GM21390 (cell line): ENCODE measurements around the gene TRAPPC6A.

ENCODE experiments used
- ATAC-seq: cut with Tn5 transposase; IDR thresholded peaks from one replicate; pipeline ENCODE4 v1.9.1; 2021; ENCODE audit not compliant: unreplicated experiment

The TRAPPC6A gene

GRCh38 chr19:45186509-45187334 is 8.7 kb upstream of the TRAPPC6A start:
- ATAC-seq, result no peak

- no peak for ATAC-seq
These were observed 6.1 kb upstream of the TRAPPC6A start for GRCh38 chr19:45184115-45184514.

DNA sequence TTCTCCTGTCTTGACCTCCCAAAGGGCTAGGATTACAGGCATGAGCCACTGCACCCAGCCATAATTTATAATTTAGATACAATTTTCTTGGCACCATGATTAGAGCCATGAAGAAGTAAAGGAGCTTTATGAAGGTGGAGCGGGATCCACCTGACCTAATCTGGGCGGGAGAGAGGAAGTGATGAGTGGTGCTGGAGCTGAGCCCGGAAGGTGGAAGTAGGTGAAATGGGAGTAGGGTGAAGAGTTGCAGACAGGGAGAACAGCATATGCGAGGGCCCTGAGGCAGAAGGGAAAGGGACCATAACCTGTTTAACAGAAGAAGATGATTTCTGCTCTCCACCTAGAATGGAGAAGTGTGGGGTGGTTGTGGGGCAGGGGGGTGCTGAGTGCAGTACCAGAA is 4.7 kb upstream of the TRAPPC6A start:
- no peak for ATAC-seq

GRCh38 chr19:45180936-45181335 is 2.9 kb upstream of the TRAPPC6A start:
- ATAC-seq, result no peak

DNA sequence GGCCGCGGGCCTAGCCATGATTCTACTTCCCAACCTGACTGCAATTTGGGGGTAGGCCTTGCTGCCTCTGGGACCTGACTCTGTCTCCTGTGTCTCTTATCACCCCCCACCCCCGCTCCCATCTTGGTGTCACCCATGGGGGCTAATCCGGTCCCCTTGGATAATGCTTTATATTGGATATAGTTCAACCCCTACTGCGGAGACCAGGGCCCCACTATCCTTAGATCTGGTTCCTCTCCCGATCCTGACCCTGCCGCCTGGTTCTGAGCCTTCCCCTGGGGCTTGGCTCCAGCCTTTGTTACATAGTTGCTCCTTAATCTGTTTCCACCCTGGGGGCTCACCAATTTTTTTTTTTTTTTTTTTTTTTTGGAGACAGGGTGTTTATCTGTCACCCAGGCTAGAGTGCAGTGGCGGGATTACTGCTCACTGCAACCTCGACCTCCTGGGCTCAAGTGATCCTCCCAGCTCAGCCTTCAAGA is 1.9 kb upstream of the TRAPPC6A start:
- ATAC-seq, result no peak

DNA sequence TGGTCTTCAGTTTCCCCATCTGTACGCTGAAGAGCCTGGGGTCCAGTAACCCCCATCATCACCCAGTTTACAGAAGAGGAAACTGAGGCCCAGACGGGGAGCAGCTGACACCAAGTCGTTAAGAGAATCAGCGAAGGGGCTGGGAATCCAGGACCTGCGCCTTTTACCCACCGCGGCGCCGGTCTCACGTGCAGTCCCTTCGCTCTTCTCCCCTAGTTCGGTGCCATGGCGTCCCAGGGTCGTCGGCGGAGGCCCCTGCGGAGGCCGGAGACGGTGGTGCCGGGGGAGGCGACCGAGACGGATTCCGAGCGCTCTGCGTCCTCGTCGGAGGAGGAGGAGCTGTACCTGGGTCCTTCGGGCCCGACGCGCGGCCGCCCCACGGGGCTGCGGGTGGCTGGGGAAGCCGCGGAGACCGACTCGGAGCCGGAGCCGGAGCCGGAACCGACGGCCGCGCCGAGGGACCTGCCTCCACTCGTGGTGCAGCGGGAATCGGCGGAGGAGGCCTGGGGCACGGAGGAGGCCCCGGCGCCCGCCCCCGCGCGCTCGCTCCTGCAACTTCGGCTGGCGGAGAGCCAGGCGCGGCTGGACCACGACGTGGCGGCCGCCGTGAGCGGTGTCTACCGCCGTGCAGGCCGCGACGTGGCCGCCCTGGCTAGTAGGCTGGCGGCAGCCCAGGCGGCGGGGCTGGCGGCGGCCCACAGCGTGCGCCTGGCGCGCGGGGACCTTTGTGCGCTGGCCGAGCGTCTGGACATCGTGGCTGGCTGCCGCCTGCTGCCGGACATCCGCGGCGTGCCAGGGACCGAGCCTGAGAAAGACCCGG is 1.2 kb upstream of the TRAPPC6A start:
- no peak for ATAC-seq

DNA sequence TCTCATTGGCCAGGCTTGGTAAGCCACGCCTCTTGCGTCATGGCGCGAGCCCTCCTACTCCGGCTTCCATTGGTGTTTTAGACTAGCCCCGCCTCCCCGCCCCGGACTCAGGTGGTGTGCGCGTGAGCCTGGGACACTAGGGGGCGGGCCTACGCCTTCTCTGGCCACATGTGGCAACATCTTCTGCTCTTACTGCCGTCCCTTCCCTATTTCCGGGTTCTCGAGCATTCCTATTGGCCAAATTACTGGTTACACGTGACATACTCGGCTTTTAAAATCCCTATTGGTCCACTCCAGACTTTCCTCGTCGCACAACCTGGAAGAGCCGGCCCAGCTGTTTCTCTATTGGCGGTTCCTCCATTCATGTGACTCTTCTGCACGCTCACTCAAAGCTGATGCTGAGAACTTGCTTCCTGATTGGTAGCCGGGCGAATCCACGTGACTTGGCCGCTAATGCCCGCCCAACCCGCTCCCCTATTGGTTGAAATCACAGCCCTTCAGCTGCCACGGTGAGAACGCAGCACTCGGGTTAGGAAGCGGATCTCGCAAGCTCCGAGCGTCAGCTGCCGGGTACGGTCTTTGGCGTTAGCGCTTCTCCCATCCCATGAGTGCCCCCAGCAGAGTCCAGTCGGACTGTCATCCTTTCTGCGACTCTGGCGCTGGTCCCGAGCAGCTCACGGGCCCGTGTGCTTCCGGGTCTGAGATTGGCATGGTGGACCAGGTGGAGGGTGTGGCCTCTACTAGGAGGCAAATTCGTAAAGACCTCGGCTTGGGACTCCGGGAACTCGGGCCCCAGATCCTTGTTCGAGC is 430 bp upstream of the TRAPPC6A start, which contains the start of gene BLOC1S3:
TSS of gene BLOC1S3 (plus strand) at position 523 of the 810 bp plus-strand sequence. CDS start 513 bp downstream, outside the sequence.
- peak; percentile 70 for ATAC-seq

DNA sequence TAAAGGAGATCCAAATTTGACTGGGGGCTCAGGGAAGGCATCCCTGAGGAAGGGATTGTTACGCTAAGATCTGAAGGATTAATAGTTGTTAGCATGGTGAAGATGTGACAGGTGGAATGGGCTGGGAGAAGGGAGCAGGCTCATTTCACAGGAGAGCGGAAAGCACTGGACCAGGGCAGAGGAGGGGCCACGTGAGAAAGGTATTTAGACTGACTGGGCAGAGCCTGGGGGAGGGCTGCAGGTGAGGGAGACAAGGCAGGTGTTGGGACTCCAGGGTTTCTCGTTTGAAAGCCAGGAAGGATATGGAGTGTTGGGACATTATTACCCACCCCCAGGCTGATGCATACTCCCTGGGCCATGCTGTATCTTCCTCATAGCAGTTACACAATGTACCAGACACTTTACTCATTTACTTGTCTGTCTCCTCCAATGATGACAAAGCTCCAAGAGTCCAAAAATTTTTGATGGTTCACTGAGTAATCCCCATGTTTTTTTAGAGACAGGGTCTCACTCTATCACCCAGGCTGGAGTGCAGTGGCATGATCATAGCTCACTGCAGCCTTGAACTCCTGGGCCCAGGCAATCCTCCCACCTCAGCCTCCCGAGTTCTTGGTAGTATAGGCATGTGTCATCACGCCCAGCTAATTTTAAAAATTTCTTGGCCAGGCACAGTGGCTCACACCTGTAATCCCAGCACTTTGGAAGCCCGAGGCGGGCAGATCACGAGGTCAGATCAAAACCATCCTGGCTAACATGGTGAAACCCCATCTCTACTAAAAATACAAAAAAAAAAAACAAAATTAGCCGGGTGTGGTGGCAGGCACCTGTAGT is 2.3 kb downstream of the TRAPPC6A start:
- no peak for ATAC-seq

DNA sequence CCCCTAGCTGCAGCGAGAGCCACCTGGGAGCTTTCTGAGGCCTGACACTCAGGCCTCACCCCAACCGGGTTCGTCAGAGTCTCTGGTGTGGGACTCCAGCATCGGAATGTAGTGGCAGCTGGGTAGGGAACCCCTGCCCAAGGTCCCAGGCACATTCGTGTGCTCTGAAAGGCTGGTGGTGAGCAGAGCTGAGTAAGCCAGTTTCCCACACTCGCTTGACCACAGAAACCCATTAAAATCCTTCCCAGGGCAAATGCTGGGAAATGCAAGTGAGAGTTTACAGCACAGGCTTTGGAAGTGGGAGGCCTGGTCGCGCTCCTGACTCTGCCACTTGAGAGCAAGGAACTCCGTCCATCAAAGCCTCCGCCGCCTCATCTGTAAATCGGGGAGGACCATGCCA is 4.2 kb downstream of the TRAPPC6A start:
- no peak for ATAC-seq

- no peak for ATAC-seq
These were observed 5.3 kb downstream of the TRAPPC6A start for GRCh38 chr19:45172611-45173208.

- ATAC-seq, result no peak
These were observed 5.9 kb downstream of the TRAPPC6A start for GRCh38 chr19:45172173-45172572.

DNA sequence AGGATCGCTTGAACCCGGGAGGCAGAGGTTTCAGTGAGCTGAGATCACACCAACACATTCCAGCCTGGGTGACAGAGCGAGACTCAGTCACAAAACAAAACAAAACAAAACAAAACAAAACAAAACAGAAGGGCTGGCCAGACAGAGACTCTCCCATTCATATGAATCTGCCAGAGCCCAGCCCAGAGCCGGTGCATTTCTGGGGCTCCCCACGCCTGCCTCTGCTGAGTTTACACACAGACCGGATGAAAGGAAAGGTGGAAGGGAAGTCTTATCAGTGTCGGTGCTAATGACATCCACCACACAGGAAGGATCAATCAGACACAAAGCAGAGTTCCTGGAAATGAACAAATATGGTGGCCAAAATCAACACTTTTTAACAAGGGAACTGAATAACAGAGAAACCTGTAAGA is 6.8 kb downstream of the TRAPPC6A start:
- ATAC-seq, result no peak

GRCh38 chr19:45170146-45171106 is 7.6 kb downstream of the TRAPPC6A start:
- no peak for ATAC-seq

- no peak for ATAC-seq
These were observed 8.4 kb downstream of the TRAPPC6A start for GRCh38 chr19:45169602-45170001.

DNA sequence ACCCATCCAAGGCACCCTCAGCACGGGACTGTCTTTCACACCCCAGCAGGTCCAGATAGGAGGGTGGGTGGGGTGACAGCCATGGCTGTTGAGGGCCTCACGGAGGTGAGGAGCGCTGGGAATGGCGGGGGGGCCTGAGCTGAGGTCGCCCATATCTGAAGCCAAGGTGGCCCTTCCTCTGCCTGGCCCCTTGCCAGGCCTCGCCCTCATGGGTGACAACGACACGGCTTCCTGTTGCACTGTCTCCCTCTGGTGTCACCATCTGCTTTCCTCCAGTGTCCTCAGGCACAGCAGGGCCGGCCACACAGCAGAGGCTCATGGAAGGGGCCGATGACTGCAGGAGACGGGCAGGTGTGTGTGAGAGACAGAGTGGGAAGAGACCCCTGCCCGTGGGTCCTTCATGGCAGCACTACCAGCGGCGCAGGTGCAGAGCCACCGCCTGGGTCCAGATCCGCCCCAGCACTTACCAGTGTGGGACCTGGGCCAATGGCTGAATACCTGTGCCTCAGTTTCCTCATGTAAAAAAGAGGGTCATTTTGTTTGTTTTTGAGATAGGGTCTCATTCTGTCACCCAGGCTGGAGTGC is 9.2 kb downstream of the TRAPPC6A start:
- ATAC-seq, result no peak

DNA sequence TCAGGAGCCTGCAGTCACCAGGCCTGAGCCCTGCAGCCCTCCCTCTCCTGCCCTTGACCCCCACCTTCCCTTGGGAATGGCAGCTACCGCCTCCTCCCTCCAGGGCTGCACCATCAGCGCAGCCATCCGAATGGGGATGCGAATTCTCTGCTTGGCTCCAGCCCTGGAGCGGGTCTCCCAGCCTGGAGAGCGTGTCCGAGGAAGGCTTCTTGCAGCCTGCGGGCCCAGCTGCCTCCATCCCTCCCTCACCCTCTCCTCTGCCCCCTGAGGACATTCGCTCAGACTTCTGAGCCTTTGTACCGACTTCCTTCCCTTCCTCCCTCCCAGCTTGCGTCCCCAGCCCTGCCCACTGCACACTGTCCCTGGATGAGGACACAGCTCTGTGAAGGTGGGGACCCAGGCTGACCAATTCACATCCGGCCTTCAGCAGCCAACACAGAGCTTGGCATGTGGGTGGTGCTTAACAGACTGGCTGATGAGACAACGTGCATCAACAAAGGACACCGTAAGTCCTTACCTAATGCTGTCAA is 11.2 kb downstream of the TRAPPC6A start:
- ATAC-seq, result no peak

DNA sequence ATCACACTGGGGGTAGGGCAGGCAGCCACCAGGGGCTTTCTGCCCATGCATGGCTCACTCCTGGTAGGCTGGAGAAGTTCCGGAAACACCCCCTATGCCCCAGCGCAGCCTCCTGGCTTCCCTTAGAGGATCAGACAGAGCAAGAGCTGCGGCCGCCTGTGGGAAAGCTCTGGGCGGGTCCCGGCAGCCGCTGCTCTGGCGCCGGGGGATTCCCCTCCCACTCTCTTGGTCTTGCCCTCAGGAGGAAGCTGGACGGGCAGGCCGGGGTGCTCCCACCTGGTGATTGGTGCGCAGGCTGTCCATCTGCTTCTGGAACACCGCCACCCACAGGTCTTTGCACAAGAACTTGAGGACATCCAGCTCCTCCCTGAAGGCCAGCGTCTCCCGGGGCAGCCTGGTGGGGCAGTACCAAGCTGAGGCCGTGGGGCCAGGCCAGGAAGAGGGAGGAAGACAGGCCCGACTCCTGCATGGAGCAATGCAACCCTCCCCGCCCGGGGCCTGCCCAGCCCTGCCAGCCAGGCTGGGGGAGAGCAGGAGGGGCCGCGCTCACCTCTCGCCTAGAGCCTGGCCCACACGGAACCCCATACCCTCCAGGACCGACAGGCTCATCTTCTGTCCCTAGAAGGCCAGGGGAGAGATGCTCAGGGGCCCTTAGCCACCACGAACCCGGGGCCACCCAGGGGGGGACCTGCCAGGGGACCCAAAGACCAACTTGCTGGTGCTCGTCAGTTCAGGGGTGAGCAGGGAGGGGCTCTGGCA is 13.3 kb downstream of the TRAPPC6A start:
- peak; percentile 77 for ATAC-seq
